MCF 10A (cell line): ENCODE measurements around the gene PALM2AKAP2. TPM values are rescaled to one million over a fixed set of nuclear protein-coding genes. Genes with fewer than 3 reads are reported as not detected.

Source experiments
- Bru-seq: library from RNA; stranded (reverse); fragments of 400-500 nt; gene quantifications from one replicate; lab custom pipeline; 2021; lab: Mats Ljungman, UMichigan
- BruChase-seq, 2 experiments: library from RNA; stranded (reverse); fragments of 400-500 nt; gene quantifications; one replicate each; lab custom pipeline; 2021; lab: Mats Ljungman, UMichigan
- BruUV-seq: library from RNA; stranded (reverse); fragments of 400-500 nt; replicated peaks from 2 replicates; lab custom pipeline; 2021; lab: Mats Ljungman, UMichigan
- CTCF ChIA-PET: fragments of 300-600 bp; sonication (Branson Sonifier 250); formaldehyde crosslinking; extraction: SDS; loops from one replicate; lab custom pipeline; 2021; ENCODE audit warnings: antibody characterized with exemption, inconsistent platforms; lab: Yijun Ruan, JAX
- POLR2A ChIA-PET: fragments of 300-600, 350-650 bp; sonication (Branson Sonifier 250); formaldehyde crosslinking; extraction: SDS; loops from one replicate; lab custom pipeline; 2020; ENCODE audit warnings: antibody characterized with exemption, inconsistent platforms; lab: Yijun Ruan, JAX
- DNase-seq: peaks from one replicate; pipeline ENCODE4 v3.0.0-alpha.2; 2018; ENCODE audit not compliant: unreplicated experiment
- H3K27ac Mint-ChIP-seq: one replicate; pipeline ENCODE4 v1.8.0; 2022; ENCODE audit warnings: mild to moderate bottlenecking, low read depth, mixed read lengths; ENCODE audit not compliant: unreplicated experiment
- H3K27me3 Mint-ChIP-seq: one replicate; pipeline ENCODE4 v1.8.0; 2022; ENCODE audit warnings: mixed read lengths; ENCODE audit not compliant: insufficient read depth, unreplicated experiment
- H3K36me3 Mint-ChIP-seq: one replicate; pipeline ENCODE4 v1.8.0; 2022; ENCODE audit warnings: mild to moderate bottlenecking, moderate library complexity, mixed read lengths; ENCODE audit not compliant: insufficient read depth, unreplicated experiment
- H3K4me1 Mint-ChIP-seq: one replicate; pipeline ENCODE4 v1.8.0; 2022; ENCODE audit warnings: mixed read lengths; ENCODE audit not compliant: insufficient read depth, unreplicated experiment
- H3K4me3 Mint-ChIP-seq: one replicate; pipeline ENCODE4 v1.8.0; 2022; ENCODE audit warnings: mild to moderate bottlenecking, moderate library complexity, mixed read lengths; ENCODE audit not compliant: unreplicated experiment
- H3K9me3 Mint-ChIP-seq: one replicate; pipeline ENCODE4 v1.8.0; 2022; ENCODE audit warnings: mixed read lengths; ENCODE audit not compliant: unreplicated experiment
- intact Hi-C: fragments of 100-400 bp; cut with micrococcal nuclease; formaldehyde crosslinking; loops from 2 replicates; pipeline ENCODE4 v1.14.1; 2022
- long read RNA-seq: library from polyadenylated mRNA; stranded (forward); transcript quantifications from one replicate; pipeline ENCODE4 v2.0.0, GENCODE V29; 2022
- total RNA-seq: library from RNA; stranded (reverse); gene quantifications from 2 replicates; pipeline ENCODE4 v1.2.3, GENCODE V29; 2022
- TF ChIP-seq, protein P1 (sequence below): fragments of 200-600 bp; IDR thresholded peaks from one replicate; pipeline ENCODE4 v1.8.0; 2022; ENCODE audit warnings: antibody characterized with exemption, mild to moderate bottlenecking; ENCODE audit not compliant: unreplicated experiment

PALM2AKAP2 gene
- total RNA-seq (5.3 and 9.1 TPM in 2 replicates), Bru-seq, nascent RNA (percentile 47 among the genes with signal in this experiment), BruChase-seq, experiment 1, labeled RNA remaining after a 6-hour chase (percentile 38 among the genes with signal in this experiment), BruChase-seq, experiment 2, labeled RNA remaining after a 2-hour chase (percentile 35 among the genes with signal in this experiment)
- long read RNA-seq, partial matches to known transcripts, result 22 of 23 reads
- long read RNA-seq, other reads (novel, unspliced or antisense), result 1 of 23 reads

DNA sequence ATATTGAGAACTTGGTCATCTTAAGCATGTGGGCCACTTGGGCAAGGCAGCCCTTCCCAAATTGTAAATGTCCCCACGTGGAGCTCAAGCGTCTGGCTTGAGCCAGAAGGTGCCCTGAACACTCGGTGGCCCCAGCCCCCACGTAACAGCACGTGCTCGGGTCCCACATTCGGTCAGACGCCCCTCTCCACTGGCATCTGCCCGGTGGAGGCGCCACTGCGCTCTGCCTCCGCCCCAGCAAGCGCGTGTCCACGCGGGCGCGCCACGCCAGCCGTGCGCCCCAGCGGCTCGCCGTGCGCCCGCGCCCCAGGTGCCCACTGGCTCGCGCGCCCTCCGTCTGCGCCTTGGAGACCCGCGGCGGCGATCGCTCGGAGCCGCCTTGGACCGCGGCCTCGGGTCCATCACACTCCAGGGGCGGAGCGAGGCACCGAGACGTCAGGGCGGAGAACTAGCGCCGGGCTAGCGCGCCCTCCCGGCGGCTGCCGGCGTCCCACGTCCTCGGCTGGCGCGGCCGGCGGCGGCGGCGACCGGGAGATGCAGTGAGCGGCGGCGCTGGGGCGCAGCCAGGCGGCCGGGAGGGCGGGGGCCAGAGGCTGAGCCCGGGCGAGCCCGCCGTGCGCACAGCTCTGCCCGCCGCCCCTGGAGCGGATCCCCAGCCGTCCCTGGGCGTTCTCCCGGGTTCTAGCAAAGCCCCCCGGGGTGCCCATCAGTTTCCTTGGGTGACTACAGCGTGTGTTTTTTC lies at the start of gene PALM2AKAP2:
Gene PALM2AKAP2 (plus strand): TSS at position 488 of the 742 bp plus-strand sequence. CDS start 291 bp downstream, outside the sequence.
- peak; percentile 60 for DNase-seq

DNA sequence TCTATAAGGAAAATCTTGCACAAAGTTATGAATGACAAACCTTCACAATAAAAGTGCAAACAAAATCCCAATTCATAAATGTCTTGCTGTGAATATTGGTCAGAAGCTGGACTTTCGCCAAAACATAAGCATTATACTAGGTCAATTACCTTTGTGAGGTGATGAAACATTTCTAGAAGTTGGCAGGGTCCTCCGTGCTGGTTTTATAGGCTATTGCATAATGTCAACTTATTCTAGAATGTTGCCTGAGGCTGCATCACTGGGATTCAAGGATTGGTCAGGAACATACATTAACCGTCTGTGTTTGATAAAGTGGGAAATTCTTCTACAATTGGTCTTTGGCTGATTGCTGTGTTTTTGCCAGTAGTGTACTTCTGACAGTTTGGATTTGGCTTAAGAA lies 49.8 kb upstream of the PALM2AKAP2 start:
- no TSS peak for BruUV-seq
- TF ChIP-seq, protein P1, sequence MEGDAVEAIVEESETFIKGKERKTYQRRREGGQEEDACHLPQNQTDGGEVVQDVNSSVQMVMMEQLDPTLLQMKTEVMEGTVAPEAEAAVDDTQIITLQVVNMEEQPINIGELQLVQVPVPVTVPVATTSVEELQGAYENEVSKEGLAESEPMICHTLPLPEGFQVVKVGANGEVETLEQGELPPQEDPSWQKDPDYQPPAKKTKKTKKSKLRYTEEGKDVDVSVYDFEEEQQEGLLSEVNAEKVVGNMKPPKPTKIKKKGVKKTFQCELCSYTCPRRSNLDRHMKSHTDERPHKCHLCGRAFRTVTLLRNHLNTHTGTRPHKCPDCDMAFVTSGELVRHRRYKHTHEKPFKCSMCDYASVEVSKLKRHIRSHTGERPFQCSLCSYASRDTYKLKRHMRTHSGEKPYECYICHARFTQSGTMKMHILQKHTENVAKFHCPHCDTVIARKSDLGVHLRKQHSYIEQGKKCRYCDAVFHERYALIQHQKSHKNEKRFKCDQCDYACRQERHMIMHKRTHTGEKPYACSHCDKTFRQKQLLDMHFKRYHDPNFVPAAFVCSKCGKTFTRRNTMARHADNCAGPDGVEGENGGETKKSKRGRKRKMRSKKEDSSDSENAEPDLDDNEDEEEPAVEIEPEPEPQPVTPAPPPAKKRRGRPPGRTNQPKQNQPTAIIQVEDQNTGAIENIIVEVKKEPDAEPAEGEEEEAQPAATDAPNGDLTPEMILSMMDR, result no peak
- ChIA-PET POLR2A (no interaction called here), CTCF (no interaction called here)
- H3K4me3 Mint-ChIP-seq, result no peak overlapping the region
- no peaks in the 10 kb centered on the region for H3K36me3 Mint-ChIP-seq
- peaks cover 38% of the 10 kb centered on the region for H3K4me1 Mint-ChIP-seq
- no peak overlapping the region for H3K27ac Mint-ChIP-seq
- H3K27me3 Mint-ChIP-seq, result peaks cover 15% of the 10 kb centered on the region
- intact Hi-C loops, result no loop called here
- no peaks in the 10 kb centered on the region for H3K9me3 Mint-ChIP-seq
- DNase-seq, result peak; percentile 98

More for the DNA sequence above, at the start of gene PALM2AKAP2:
- peak within 1 kb of the TSS; percentile 80 for H3K4me3 Mint-ChIP-seq
- no peaks in the 10 kb centered on the region for H3K36me3 Mint-ChIP-seq
- TF ChIP-seq, protein P1, result peak; percentile 3
- intact Hi-C loops, result loop anchor here (1.0 to 5.0 kb wide), 2 partner anchors 128 to 206 kb away; no protein-coding TSS in a partner anchor
- peaks cover 6% of the 10 kb centered on the region for H3K4me1 Mint-ChIP-seq
- TSS peak; percentile 34 for BruUV-seq
- no peaks in the 10 kb centered on the region for H3K27me3 Mint-ChIP-seq
- CTCF ChIA-PET, result interaction anchor here (0.6 to 1.9 kb wide), 5 partner anchors 37 to 206 kb away, joined by 3 to 6 read pairs (median 3); no protein-coding TSS in a partner anchor
- POLR2A ChIA-PET, result interaction anchor here (0.7 kb wide), 1 partner anchor 729 kb away, joined by 3 read pairs; no protein-coding TSS in a partner anchor
- no peak within 1 kb of the TSS for H3K27ac Mint-ChIP-seq
- H3K9me3 Mint-ChIP-seq, result no peaks in the 10 kb centered on the region

DNA sequence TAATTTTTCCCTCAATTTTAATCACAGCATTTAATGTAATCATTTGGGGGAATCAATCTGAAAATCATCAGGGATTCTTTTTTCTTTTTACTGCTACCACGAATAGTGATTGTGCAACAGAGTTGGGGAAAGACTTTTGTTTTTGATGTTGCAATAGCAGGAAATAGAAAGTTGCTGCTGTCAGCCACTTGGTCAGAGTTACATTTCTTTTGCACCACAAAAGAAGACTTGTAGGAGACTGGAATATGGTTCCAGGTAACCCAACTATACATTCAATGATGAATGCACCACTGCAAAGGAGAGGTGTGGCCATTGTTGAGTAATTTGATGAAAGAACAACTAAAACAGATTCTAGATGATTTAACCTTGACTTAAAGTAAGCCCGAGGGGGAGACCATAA lies 46.3 kb upstream of the PALM2AKAP2 start:
- TF ChIP-seq, protein P1, result no peak
- peak overlapping the region; percentile 86 for H3K27ac Mint-ChIP-seq
- H3K4me3 Mint-ChIP-seq, result peak overlapping the region; percentile 31
- ChIA-PET CTCF (no interaction called here), POLR2A (no interaction called here)
- no TSS peak for BruUV-seq
- H3K27me3 Mint-ChIP-seq, result no peaks in the 10 kb centered on the region
- H3K9me3 Mint-ChIP-seq, result no peaks in the 10 kb centered on the region
- intact Hi-C loops, result no loop called here
- H3K4me1 Mint-ChIP-seq, result peaks cover 38% of the 10 kb centered on the region
- peak; percentile 81 for DNase-seq
- no peaks in the 10 kb centered on the region for H3K36me3 Mint-ChIP-seq

DNA sequence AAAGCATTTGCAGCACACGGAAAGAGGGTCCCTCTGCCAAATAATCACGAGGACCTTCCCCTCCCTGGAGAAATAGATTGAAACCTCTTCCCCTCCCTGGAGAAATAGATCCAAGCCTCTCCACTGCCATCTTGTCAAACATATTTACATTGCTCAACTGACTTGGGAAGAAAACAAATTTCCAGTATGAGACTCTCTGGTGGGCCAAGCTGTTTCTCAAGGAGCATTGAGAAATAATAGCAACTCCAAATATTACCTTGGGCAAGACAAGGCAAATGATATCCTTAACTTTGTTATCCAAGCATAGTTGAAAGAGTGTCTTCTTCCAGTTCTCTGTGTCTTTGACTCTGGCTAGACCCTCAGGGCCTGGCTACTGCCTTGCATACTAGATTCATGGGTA lies 45.2 kb upstream of the PALM2AKAP2 start:
- Mint-ChIP-seq H3K36me3 (no peaks in the 10 kb centered on the region), H3K4me3 (no peak overlapping the region), H3K27me3 (no peaks in the 10 kb centered on the region), H3K4me1 (peaks cover 36% of the 10 kb centered on the region), H3K9me3 (no peaks in the 10 kb centered on the region), H3K27ac (no peak overlapping the region)
- intact Hi-C loops, result no loop called here
- no peak for DNase-seq
- BruUV-seq, result no TSS peak
- ChIA-PET POLR2A (interaction anchor here (1.2 to 1.3 kb wide), 2 partner anchors 42 to 177 kb away, joined by 3 read pairs; no protein-coding TSS in a partner anchor), CTCF (interaction anchor here (0.9 kb wide), 1 partner anchor 423 kb away, joined by 4 read pairs; no protein-coding TSS in a partner anchor)
- TF ChIP-seq, protein P1, result no peak
